NCI-H2196 (cell line): ENCODE results near the gene DHRS9.
"Not testable (repeated sequence)": the region's sequence is repeated elsewhere in the genome, so short reads cannot be mapped to it uniquely, and the experiment has no call there.

Experiments used
- DNase-seq: peaks from one replicate; lab custom pipeline; 2025; ENCODE audit not compliant: unreplicated experiment; lab: John Stamatoyannopoulos, UW

DHRS9 gene

DNA sequence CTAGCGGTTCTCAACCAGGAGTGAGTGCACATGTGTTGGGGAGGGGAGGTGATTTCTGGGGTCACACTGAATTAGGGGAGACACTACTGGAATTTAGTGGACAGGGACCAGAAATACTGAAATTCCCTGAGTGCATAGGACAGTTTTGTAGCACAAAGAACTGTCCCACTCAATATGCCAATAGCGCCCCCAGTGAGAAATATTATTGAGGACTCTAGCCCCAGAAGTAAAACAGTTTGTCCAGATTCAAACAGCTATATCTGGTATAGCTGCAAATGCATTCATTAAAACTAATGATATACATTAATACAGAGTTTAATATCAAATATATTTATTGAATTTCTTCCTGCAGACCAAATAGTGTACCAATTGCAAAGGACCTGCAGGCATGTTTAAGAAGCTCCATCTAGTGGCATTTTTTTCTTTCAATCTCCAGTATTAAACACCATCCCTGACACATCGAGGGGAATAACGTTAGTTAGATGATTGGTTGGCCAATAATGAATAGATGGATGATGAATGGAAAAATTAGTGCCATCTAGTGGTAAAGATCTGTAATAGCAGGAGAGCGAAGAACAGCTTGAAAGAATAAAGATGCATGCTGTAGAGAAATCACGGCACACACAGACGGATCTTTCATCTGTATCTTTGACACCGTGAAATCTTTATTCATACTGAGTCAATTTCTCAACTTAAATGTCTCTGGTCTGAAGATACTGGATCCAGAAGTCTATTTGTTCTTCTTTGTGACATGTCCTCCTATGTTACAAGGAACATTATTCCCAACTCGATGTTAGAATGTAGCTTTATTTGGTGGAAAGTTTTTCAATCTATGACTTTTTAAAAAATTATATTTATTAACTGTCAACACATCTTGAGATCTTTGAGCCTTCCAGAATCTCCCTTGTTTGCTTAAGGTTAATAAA, 62.5 kb downstream of the DHRS9 start:
- DNase-seq = no peak

- not testable (repeated sequence) for DNase-seq
Observed at GRCh38 chr2:169134272-169134671, 64.9 kb downstream of the DHRS9 start.

GRCh38 chr2:169136428-169136827, 67.1 kb downstream of the DHRS9 start:
- DNase-seq = not testable (repeated sequence)

DNA sequence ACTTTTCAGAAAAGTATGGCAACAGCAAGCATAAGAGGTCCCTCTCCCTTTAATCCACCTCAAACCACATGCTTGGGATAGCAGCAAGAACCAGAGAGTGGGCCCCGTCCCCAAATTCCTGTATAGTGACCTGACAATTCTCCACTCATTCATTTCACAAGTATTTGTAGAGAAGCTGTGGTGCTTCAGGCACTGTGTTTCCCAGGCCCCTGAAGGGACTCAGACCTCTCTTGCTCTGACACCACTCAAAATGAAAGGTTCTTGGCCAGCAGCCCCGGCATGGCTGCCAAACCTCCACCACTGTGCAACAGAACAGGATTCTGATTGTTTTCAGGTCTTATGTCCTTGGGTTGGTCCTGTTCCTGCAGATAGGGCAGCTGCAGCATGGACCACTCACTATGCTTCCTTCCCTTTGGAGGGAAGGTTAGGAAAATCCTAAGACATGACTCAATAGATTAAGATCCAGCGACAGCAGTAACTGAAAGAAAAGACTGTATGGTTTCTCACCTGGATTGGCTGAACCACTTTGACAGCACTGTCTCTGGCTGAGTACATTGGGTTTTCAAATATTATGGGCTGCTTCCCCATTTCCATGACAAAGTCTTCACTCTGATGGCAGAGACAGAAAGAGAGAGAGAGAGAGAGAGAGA, 67.6 kb downstream of the DHRS9 start:
- no peak for DNase-seq

- DNase-seq = no peak
Observed at GRCh38 chr2:169137924-169138323, 68.6 kb downstream of the DHRS9 start.

DNA sequence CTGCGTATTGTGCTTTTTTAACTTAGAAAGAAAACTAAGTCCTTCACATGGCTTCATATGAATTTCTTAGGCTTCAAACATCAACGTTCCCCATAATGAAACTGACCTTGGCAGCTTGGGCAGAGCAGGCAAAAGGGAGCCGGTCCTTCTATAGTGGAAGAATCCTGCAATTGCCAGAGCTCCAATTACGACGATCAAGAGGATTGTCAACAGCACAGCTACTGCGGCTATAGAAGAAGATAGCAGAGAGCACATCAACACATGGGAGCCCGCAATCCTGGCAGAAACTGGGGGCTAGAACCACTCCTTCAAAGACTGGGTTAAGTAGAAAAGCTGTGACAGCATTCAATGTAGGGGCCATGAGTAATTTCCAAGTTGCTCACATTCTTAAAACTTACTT, 69.8 kb downstream of the DHRS9 start:
- no peak for DNase-seq

GRCh38 chr2:169139993-169140767, 70.8 kb downstream of the DHRS9 start:
- DNase-seq = no peak

- DNase-seq = peak; percentile 46
Observed at GRCh38 chr2:169141713-169142352, 72.5 kb downstream of the DHRS9 start.

DNA sequence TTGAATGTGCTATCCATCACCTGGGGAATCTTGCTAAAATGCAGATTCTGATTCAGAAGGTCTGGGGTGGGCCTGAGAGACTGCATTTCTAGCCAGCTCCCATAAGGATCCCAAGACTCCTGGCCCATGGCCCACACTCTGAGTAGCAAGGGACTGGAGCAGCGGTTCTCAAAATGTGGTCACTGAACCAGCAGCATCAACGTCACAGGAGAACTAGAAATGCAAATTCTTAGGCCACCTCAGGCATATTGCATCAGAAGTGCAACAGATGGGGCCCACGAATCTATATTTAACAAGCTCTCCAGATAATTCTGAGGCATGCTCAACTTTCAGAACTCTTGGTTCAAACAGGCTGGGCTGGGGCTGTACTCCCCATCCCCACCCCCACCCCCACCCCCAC, 74.6 kb downstream of the DHRS9 start:
- no peak for DNase-seq
